DMS53 treated with DMSO at 0.1 percent for 48 hours (cell line): Measurements from ENCODE around the gene CHIA.

ENCODE experiments used
- DNase-seq: peaks from one replicate; lab custom pipeline; 2025; ENCODE audit not compliant: unreplicated experiment; lab: John Stamatoyannopoulos, UW

Gene CHIA

DNA sequence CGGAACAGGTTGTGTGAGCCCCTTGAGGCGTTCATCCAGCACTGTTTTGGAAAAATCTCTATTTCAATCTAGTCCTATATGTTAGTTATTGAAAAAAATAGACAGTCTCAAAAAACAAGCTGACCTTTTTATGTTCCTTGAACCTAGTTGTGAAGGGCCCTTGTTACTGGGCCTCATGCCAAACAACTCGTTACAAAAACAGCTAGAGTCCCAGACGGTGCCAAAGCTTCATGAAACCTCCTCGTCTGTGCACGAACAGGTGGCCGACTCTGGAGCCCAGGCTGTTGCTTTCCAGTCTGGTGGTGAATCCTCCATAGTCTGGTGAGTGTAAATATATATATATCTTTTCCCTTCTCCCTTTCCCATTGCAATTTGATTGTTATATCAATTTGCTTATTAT lies at the start of gene CHIA:
CHIA (plus strand) TSS at position 222 of the 400 bp plus-strand sequence. CDS start 19,617 bp downstream, outside the sequence.
- peak; percentile 84 for DNase-seq

GRCh38 chr1:111241797-111242196 lies 48.9 kb upstream of the CHIA start:
- no peak for DNase-seq

GRCh38 chr1:111242805-111243523 lies 47.7 kb upstream of the CHIA start:
- DNase-seq = no peak

DNA sequence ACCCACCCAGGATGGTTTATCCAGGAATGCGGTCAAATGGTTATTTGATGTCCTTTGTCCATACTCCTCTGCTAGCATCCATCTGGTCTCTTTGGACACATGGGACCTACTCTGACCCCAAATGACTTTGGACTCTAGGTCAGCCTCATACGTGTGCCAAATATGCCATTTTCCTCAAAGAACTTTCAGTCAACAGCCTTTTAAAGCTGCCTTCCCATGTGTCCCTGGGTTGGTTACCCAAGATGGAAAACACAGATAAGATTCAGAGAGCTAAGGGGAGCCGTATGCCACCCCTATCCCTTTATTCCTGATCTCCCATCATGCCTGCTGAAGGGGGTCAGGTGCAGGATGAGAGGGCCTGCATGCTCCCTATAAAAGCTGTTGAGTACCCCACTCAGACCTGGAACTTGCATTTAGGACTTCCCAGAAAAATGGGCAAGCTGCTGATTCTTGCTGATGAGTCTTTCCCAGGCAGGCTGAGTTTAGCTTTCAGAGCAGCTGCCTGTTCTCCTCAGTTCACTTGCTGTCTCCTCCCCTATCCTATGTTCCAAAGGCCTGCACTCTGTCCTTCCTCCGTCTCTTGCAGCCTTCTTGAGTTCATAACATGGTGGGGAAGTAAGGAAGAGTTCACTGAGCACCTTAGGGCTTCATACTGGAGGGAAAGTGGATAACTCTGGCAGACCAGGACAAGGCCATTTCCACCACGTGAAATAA lies 43.4 kb upstream of the CHIA start:
- no peak for DNase-seq

GRCh38 chr1:111249960-111250359 lies 40.7 kb upstream of the CHIA start:
- no peak for DNase-seq

DNA sequence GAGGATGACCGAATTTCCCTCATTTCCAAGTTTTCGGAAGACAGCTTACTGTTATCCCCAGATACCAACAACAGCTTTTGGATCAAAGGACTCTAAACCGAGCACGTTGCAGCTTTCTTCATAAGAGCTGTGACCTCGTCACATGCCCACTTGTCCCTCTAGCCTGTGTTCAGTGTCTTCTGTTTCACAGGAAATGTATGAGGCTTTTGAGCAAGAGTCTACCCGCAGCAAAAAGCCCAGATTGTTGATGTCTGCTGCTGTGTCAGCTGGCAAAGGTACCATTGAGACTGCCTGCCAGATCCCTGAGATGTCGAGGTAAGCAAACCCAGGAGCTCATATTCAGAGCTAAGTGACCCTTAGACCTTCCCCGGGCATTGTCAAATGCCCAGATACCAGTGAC lies 39.1 kb upstream of the CHIA start:
- no peak for DNase-seq

- no peak for DNase-seq
Observed at GRCh38 chr1:111252786-111253185, 37.9 kb upstream of the CHIA start.

DNA sequence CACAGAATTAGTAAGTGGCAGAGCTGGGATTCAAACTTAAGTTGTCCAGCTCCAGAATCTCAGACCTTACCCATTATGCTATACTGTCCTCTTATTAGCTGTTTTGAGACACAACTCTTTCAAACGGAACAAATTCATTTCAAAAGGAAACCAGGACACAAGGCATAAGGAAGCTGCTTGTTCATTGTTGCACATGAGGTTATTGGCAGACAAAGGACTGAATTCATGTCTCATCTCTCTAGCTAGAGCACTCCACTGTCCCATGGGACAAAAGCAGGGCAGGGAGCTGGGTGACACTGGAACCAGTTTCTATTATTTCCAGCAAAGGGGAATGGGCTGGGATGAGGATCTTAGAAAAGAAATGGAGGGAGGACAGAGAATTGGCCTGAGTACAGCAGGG lies 36.8 kb upstream of the CHIA start:
- no peak for DNase-seq

- no peak for DNase-seq
Observed at GRCh38 chr1:111256988-111257658, 33.5 kb upstream of the CHIA start.

- no peak for DNase-seq
Observed at GRCh38 chr1:111267801-111268508, 22.7 kb upstream of the CHIA start.

GRCh38 chr1:111269825-111270406 lies 20.7 kb upstream of the CHIA start:
- DNase-seq = no peak

DNA sequence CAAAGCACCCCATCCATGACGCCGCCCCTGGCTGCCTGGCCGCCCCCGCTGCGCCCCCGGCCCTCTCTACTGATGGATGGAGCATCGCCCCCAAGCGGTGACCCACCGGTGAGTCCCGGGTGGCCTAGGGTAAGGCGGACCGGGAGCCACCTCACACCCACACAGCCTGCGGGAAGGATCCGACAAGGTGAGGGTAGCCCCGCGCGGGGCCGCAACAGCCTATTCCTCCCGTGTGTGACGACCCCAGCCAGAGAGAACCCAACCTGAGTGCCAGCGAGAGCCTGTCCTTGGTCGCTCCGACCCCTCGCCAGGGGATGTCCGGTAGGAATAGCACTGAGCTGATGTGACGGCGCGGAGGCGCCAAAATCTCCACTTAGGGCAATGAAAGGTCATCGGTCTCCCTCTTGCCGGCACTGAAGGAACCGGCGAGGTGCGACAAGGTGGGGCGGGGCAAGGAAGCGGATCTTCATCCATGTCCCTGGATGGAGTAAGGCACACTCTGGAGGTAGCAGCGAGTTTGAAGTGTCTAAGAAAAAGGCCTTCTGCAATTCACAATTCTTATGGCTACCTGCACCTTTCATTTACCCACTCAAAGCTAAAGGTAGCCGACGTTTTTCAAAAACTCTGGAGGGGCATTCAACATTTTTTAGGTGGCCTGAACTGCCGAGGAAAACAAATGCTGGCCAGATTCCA lies 19.7 kb upstream of the CHIA start:
- no peak for DNase-seq

- DNase-seq = no peak
Observed at GRCh38 chr1:111271464-111271801, 19.2 kb upstream of the CHIA start.

DNA sequence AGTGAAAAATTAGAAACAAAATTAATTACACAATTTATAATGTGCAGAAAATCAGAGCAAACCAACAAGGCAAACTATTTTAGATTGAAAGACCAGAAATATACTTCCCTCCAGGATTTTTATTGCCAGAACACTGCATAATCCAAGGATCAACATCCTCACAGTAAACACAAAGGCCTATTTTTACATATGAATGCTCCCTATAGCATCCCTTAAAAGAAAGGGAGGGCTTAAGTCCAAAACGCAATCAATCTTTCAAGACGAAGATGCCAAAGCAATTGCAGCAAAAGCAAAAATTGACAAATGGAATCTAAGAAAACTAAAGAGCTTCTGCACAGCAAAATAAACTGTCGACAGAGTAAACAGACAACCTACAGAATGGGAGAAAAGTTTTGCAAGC lies 18.6 kb upstream of the CHIA start:
- DNase-seq = no peak

- DNase-seq = no peak
Observed at GRCh38 chr1:111274653-111275052, 16.0 kb upstream of the CHIA start.

- DNase-seq = peak; percentile 13
Observed at GRCh38 chr1:111275079-111275478, 15.6 kb upstream of the CHIA start.

GRCh38 chr1:111275780-111276433 lies 14.7 kb upstream of the CHIA start:
- DNase-seq = peak; percentile 38

GRCh38 chr1:111279144-111279543 lies 11.5 kb upstream of the CHIA start:
- DNase-seq = no peak

- no peak for DNase-seq
Observed at GRCh38 chr1:111280267-111280666, 10.4 kb upstream of the CHIA start.

DNA sequence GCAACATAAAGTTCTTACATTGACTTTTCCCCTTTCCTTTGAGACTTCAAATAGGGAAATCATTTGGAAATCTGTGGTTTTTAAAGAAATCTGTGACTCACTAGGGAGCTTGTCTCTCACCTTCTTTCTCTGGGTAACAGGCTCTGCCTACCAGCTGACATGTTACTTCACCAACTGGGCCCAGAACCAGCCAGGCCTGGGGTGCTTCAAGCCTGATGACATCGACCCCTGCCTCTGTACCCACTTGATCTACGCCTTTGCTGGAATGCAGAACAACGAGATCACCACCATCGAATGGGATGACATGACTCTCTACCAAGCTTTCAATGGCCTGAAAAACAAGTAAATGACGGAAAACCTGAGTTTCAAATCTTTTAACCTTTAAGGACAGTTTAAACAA lies 9.2 kb upstream of the CHIA start:
- no peak for DNase-seq
